H1 (cell line): ENCODE measurements around the gene PTPN1. TPM values are rescaled to one million over a fixed set of nuclear protein-coding genes. Genes with fewer than 3 reads are reported as not detected.

Experiments used
- CTCF ChIA-PET: fragments of 300-600 bp; sonication (Branson Sonifier 250); formaldehyde crosslinking; loops from one replicate; lab custom pipeline; 2021; ENCODE audit not compliant: partially characterized antibody; lab: Charles Lee
- POLR2A ChIA-PET: fragments of 300-600 bp; sonication (Branson Sonifier 250); formaldehyde crosslinking; loops from one replicate; lab custom pipeline; 2021; ENCODE audit warnings: inconsistent platforms; ENCODE audit not compliant: partially characterized antibody; lab: Charles Lee
- DNase-seq, 2 experiments: peaks; one replicate each; pipeline versions ENCODE4 v3.0.0 to v3.0.0-alpha.2; 2010 to 2022; ENCODE audit warnings: low spot score in 2 of 2, low read depth in 1 of 2, mixed read lengths in 1 of 2
- FAIRE-seq: peaks from 2 replicates; lab custom pipeline; 2011; peaks lifted over from hg19 to GRCh38; lab: Jason Lieb, UNC
- H2AFZ ChIP-seq: 2 replicates; pipeline ENCODE4 v1.8.1; 2012; ENCODE audit warnings: low read length, inconsistent platforms
- H2AK5ac ChIP-seq: 2 replicates; pipeline ENCODE4 v1.6.1; 2013; ENCODE audit warnings: low read depth, low read length
- H2BK120ac ChIP-seq: replicated peaks from 2 replicates; pipeline ENCODE3; 2013; ENCODE audit warnings: low read depth, low read length, inconsistent platforms
- H2BK12ac ChIP-seq: 2 replicates; pipeline ENCODE4 v1.6.1; 2013; ENCODE audit warnings: low read depth, low read length
- H2BK15ac ChIP-seq: 2 replicates; pipeline ENCODE4 v1.6.1; 2013; ENCODE audit warnings: low read length
- H2BK20ac ChIP-seq: 2 replicates; pipeline ENCODE4 v1.6.1; 2013; ENCODE audit warnings: low read length
- H2BK5ac ChIP-seq: 2 replicates; pipeline ENCODE4 v1.6.1; 2013; ENCODE audit warnings: low read depth, low read length
- H3K14ac ChIP-seq: 2 replicates; pipeline ENCODE4 v1.6.1; 2013; ENCODE audit warnings: inconsistent platforms; ENCODE audit not compliant: insufficient read length
- H3K18ac ChIP-seq: 2 replicates; pipeline ENCODE4 v1.6.1; 2013; ENCODE audit warnings: low read length; ENCODE audit errors: extremely low read depth
- H3K23ac ChIP-seq: 2 replicates; pipeline ENCODE4 v1.6.1; 2013; ENCODE audit warnings: inconsistent platforms; ENCODE audit not compliant: insufficient read length
- H3K23me2 ChIP-seq: 2 replicates; pipeline ENCODE4 v1.6.1; 2013; ENCODE audit warnings: low read depth, low read length
- H3K27ac ChIP-seq: 2 replicates; pipeline ENCODE4 v1.6.1; 2011; ENCODE audit warnings: low read depth, low read length, inconsistent platforms
- H3K27me3 ChIP-seq, 4 experiments: replicated peaks in 1 of 4; 1 replicate in 1 of 4; 2 replicates in 3 of 4; pipeline versions ENCODE4 v1.6.1 to v1.8.1; 2011 to 2013; ENCODE audit warnings: low read length in 3 of 4, mild to moderate bottlenecking in 3 of 4, inconsistent platforms in 2 of 4, mixed read lengths in 2 of 4, moderate library complexity in 1 of 4; ENCODE audit not compliant: control insufficient read depth in 3 of 4, insufficient read depth in 3 of 4; ENCODE audit errors: extremely low read depth in 1 of 4
- H3K36me3 ChIP-seq, 4 experiments: 2 replicates each; pipeline versions ENCODE4 v1.6.1 to v1.8.1; 2011 to 2013; ENCODE audit warnings: mild to moderate bottlenecking in 4 of 4, low read length in 3 of 4, moderate library complexity in 2 of 4, control low read depth in 1 of 4, inconsistent platforms in 1 of 4; ENCODE audit not compliant: insufficient read depth in 4 of 4, control insufficient read depth in 2 of 4
- H3K4ac ChIP-seq: replicated peaks from 2 replicates; pipeline ENCODE3; 2013; ENCODE audit warnings: low read length, low read depth, mixed read lengths, inconsistent platforms; ENCODE audit not compliant: insufficient read length
- H3K4me1 ChIP-seq, 4 experiments: replicated peaks in 1 of 4; 1 replicate in 1 of 4; 2 replicates in 3 of 4; pipeline versions ENCODE4 v1.6.1 to v1.8.1; 2011 to 2013; ENCODE audit warnings: low read length in 3 of 4, inconsistent platforms in 2 of 4, mixed read lengths in 1 of 4; ENCODE audit not compliant: insufficient read depth in 4 of 4, control insufficient read depth in 3 of 4
- H3K4me2 ChIP-seq, 2 experiments: 2 replicates each; pipeline versions ENCODE4 v1.6.1 to v1.8.1; 2011 to 2013; ENCODE audit warnings: low read depth in 2 of 2, low read length in 2 of 2, control low read depth in 1 of 2, inconsistent platforms in 1 of 2, mild to moderate bottlenecking in 1 of 2; ENCODE audit not compliant: insufficient read depth in 1 of 2
- H3K4me3 ChIP-seq, 4 experiments: fragments of 200-600, 300-600 bp in 1 of 4; sonication (generic), shearing (Covaris generic), sonication (Bioruptor Twin) in 1 of 4; 2 replicates each; pipeline versions ENCODE4 v1.5.1 to v1.8.1; 2011 to 2016; ENCODE audit warnings: low read length in 4 of 4, low read depth in 3 of 4, control low read depth in 2 of 4, inconsistent platforms in 2 of 4, mild to moderate bottlenecking in 2 of 4, mixed read lengths in 1 of 4, moderate library complexity in 1 of 4; ENCODE audit not compliant: insufficient read depth in 2 of 4; ENCODE audit errors: extremely low read depth in 1 of 4
- H3K56ac ChIP-seq: replicated peaks from 2 replicates; pipeline ENCODE3; 2013; ENCODE audit warnings: low read depth, mild to moderate bottlenecking, mixed read lengths, low read length, inconsistent platforms; ENCODE audit not compliant: insufficient read length
- H3K79me1 ChIP-seq: 2 replicates; pipeline ENCODE4 v1.6.1; 2013; ENCODE audit warnings: low read depth, low read length, control low read depth
- H3K79me2 ChIP-seq, 2 experiments: 2 replicates each; pipeline versions ENCODE4 v1.6.1 to v1.8.1; 2012 to 2013; ENCODE audit warnings: low read length in 2 of 2, mild to moderate bottlenecking in 2 of 2, inconsistent platforms in 1 of 2; ENCODE audit not compliant: insufficient read depth in 2 of 2, control insufficient read depth in 1 of 2
- H3K9ac ChIP-seq, 4 experiments: replicated peaks in 1 of 4; 1 replicate in 1 of 4; 2 replicates in 3 of 4; pipeline versions ENCODE4 v1.6.1 to v1.8.1; 2011 to 2013; ENCODE audit warnings: low read depth in 3 of 4, low read length in 3 of 4, control low read depth in 2 of 4, mild to moderate bottlenecking in 2 of 4, moderate library complexity in 2 of 4, inconsistent platforms in 1 of 4; ENCODE audit errors: extremely low read depth in 1 of 4
- H3K9me3 ChIP-seq, 2 experiments: 2 replicates each; pipeline versions ENCODE4 v1.6.1 to v1.8.1; 2012 to 2013; ENCODE audit warnings: mild to moderate bottlenecking in 2 of 2, moderate library complexity in 2 of 2, control low read depth in 1 of 2, inconsistent platforms in 1 of 2, low read depth in 1 of 2, low read length in 1 of 2, mixed read lengths in 1 of 2; ENCODE audit not compliant: insufficient read depth in 2 of 2
- H4K20me1 ChIP-seq, 2 experiments: replicated peaks in 1 of 2; 2 replicates each; pipeline versions ENCODE3 to v1.8.1; 2011 to 2013; ENCODE audit warnings: inconsistent platforms in 2 of 2, low read length in 2 of 2, mild to moderate bottlenecking in 1 of 2; ENCODE audit not compliant: insufficient read depth in 2 of 2, control insufficient read depth in 1 of 2
- H4K5ac ChIP-seq: 2 replicates; pipeline ENCODE4 v1.6.1; 2013; ENCODE audit warnings: low read length, low read depth, mixed read lengths, inconsistent platforms; ENCODE audit not compliant: insufficient read length
- H4K8ac ChIP-seq: 2 replicates; pipeline ENCODE4 v1.8.0; 2013; ENCODE audit warnings: mild to moderate bottlenecking, moderate library complexity, low read length, inconsistent platforms; ENCODE audit not compliant: insufficient read depth; ENCODE audit errors: extremely low read depth
- H4K91ac ChIP-seq: replicated peaks from 2 replicates; pipeline ENCODE3; 2013; ENCODE audit warnings: low read length, mixed read lengths, inconsistent platforms; ENCODE audit not compliant: insufficient read length
- MAX ChIP-seq: IDR thresholded peaks from 2 replicates; pipeline ENCODE4 v1.6.1; 2012; ENCODE audit warnings: inconsistent platforms
- TEAD4 ChIP-seq: IDR thresholded peaks from 2 replicates; pipeline ENCODE4 v1.6.1; 2012; ENCODE audit warnings: low read depth, low read length, inconsistent platforms, mixed read lengths
- WGBS, 2 experiments: shearing (Covaris generic) in 1 of 2; methylation state at CpG; one replicate each; pipeline versions ENCODE4 v1.1.6 to v1.1.7; 2013 to 2015; ENCODE audit warnings: low lambda C conversion rate in 2 of 2, mixed read lengths in 2 of 2, inconsistent platforms in 1 of 2, low coverage in 1 of 2, missing lambda C conversion rate in 1 of 2; ENCODE audit not compliant: insufficient replicate concordance in 2 of 2, insufficient coverage in 1 of 2, insufficient read length in 1 of 2; ENCODE audit errors: extremely low coverage in 1 of 2, missing lambda C conversion rate in 1 of 2; 5-methylcytosine and 5-hydroxymethylcytosine counted together
- polyA plus RNA-seq, 7 experiments: library from polyadenylated mRNA; depleted of rRNA in 3 of 7; stranded (reverse) in 5 of 7; unstranded in 2 of 7; fragments of >200 nt in 5 of 7; fragments of 200-250 nt in 2 of 7; gene quantifications; 1 replicate in 5 of 7; 2 replicates in 1 of 7; 4 replicates in 1 of 7; pipeline versions ENCODE4 v1.2.1 to v1.2.3, GENCODE V29; 2011 to 2013; ENCODE audit warnings: missing spikeins in 2 of 7, mixed read lengths in 2 of 7
- total RNA-seq: library from RNA; stranded (reverse); fragmentation: NEBNext Ultra II Directional; extraction: Animal tissue kit (Norgen Biotek cat#: 25700); gene quantifications from 2 replicates; pipeline ENCODE4 v1.2.1, GENCODE V29; 2021

The PTPN1 gene
- total and polyA plus RNA-seq, 2 of the 8 experiments (the other 6 are each of a cell fraction or from before 2014, with no cell fraction given), result 18.6 to 32.1 TPM

GRCh38 chr20:50508171-50508755, 1.9 kb upstream of the PTPN1 start:
- Histone ChIP-seq H3K36me3 (no peaks in the 10 kb centered on the region), H3K4me2 (no peak overlapping the region), H3K56ac (no peak overlapping the region), H4K91ac (no peak overlapping the region), H4K8ac (no peak overlapping the region), H3K79me2 (peaks cover 0 to 26% of the 10 kb centered on the region in 2 experiments; a peak in 2 of 4 replicates), H4K5ac (no peak overlapping the region), H3K23ac (no peak overlapping the region), H2BK5ac (no peak overlapping the region), H3K27me3 (no peaks in the 10 kb centered on the region), H3K23me2 (peaks cover 8% of the 10 kb centered on the region; the same call in 1 of the 2 replicates), H3K9me3 (no peaks in the 10 kb centered on the region), H2BK120ac (no peak overlapping the region), H3K27ac (no peak overlapping the region), H2AFZ (0 out of 2 replicates have a peak overlapping the region, but pooled peaks have one; percentile 29), H3K4me1 (peaks cover 3 to 7% (median 5%) of the 10 kb centered on the region in 4 experiments), H2AK5ac (no peak overlapping the region), H3K18ac (no peak overlapping the region), H3K14ac (no peak overlapping the region), H2BK12ac (no peak overlapping the region), H2BK20ac (no peak overlapping the region), H2BK15ac (no peak overlapping the region), H3K4ac (no peak overlapping the region)
- CTCF ChIA-PET, result interaction anchor here (0.7 kb wide), 2 partner anchors 130 to 167 kb away, joined by 3 read pairs; no protein-coding TSS in a partner anchor
- FAIRE-seq, result no peak
- 0 out of 2 replicates have a peak, but pooled peaks have one; percentile 17 for TF ChIP-seq TEAD4
- TF ChIP-seq MAX, result no peak
- TF ChIP-seq, all 59 proteins: peak for 1
- POLR2A ChIA-PET, result no interaction called here
- Histone ChIP-seq H3K9ac (no peak overlapping the region), H3K4me3 (no peak overlapping the region), H3K79me1 (peaks cover 4% of the 10 kb centered on the region; the same call in 1 of the 2 replicates), H4K20me1 (peaks cover 0 to 6% of the 10 kb centered on the region in 2 experiments)
- 83% methylated on average over 9 of the region's 9 CpGs; no CpG with 5 or more reads in 1 of the 2 experiments for WGBS, 2 experiments
- no peak for DNase-seq
